Tibial nerve (tissue), 4 donors: ENCODE results near the gene CDC42BPG. TPM values are rescaled to one million over a fixed set of nuclear protein-coding genes. Genes with fewer than 3 reads are reported as not detected.

Experiments
- DNase-seq, 2 donors: peaks; one replicate each; pipeline ENCODE4 v3.0.0-alpha.2; 2019; ENCODE audit warnings: low spot score in 2 of 2
- H3K27ac ChIP-seq, 4 donors: fragments of 200-600 bp; sonication (generic) in 3 of 4; one replicate each; pipeline ENCODE4 v1.5.1; 2017 to 2019; ENCODE audit warnings: mild to moderate bottlenecking in 1 of 4
- H3K27me3 ChIP-seq, 2 donors: fragments of 200-600 bp; sonication (generic) in 1 of 2; one replicate each; pipeline versions ENCODE4 v1.5.1 to v1.6.0; 2017 to 2019
- H3K36me3 ChIP-seq, 3 donors: fragments of 200-600 bp; sonication (generic); one replicate each; pipeline ENCODE4 v1.5.1; 2018 to 2019
- H3K4me1 ChIP-seq, 4 donors: fragments of 200-600 bp; sonication (generic) in 3 of 4; one replicate each; pipeline ENCODE4 v1.5.1; 2017 to 2019
- H3K4me3 ChIP-seq, 4 donors: fragments of 200-600 bp; sonication (generic) in 3 of 4; one replicate each; pipeline ENCODE4 v1.5.1; 2017 to 2019; ENCODE audit warnings: mild to moderate bottlenecking in 1 of 4, moderate library complexity in 1 of 4
- H3K9me3 ChIP-seq, 4 donors: fragments of 200-600 bp; sonication (generic) in 3 of 4; one replicate each; pipeline ENCODE4 v1.5.1; 2017 to 2019
- EP300 ChIP-seq, 2 donors: sonication (generic); formaldehyde crosslinking; IDR thresholded peaks; one replicate each; pipeline ENCODE4 v1.6.1; 2017; ENCODE audit warnings: antibody characterized with exemption in 2 of 2, mild to moderate bottlenecking in 1 of 2
- POLR2A ChIP-seq, 2 donors: fragments of 450-650 bp; IDR thresholded peaks; one replicate each; pipeline ENCODE4 v1.6.1; 2017; ENCODE audit warnings: antibody characterized with exemption in 2 of 2, mild to moderate bottlenecking in 2 of 2, moderate library complexity in 2 of 2
- WGBS, 2 donors: methylation state at CpG; one replicate each; pipeline ENCODE4 v1.1.5; 2018; 5-methylcytosine and 5-hydroxymethylcytosine counted together
- total RNA-seq, 4 donors: library from RNA; depleted of rRNA; stranded (reverse); fragments of >200 nt; gene quantifications; one replicate each; pipeline ENCODE4 v1.1.0, GENCODE V29; 2016
- TF ChIP-seq, protein P1 (sequence below), 5 experiments: fragments of 200-600 bp in 3 of 5; fragments of 450-650 bp in 2 of 5; sonication (generic) in 3 of 5; IDR thresholded peaks; one replicate each; pipeline ENCODE4 v1.5.1; 2016 to 2019; ENCODE audit warnings: antibody characterized with exemption in 5 of 5, mild to moderate bottlenecking in 3 of 5, moderate library complexity in 2 of 5

The CDC42BPG gene
- total RNA-seq, 4 donors from 2014 or later = under 0.01 to 0.30 (median 0.21) TPM; not detected in 1

DNA sequence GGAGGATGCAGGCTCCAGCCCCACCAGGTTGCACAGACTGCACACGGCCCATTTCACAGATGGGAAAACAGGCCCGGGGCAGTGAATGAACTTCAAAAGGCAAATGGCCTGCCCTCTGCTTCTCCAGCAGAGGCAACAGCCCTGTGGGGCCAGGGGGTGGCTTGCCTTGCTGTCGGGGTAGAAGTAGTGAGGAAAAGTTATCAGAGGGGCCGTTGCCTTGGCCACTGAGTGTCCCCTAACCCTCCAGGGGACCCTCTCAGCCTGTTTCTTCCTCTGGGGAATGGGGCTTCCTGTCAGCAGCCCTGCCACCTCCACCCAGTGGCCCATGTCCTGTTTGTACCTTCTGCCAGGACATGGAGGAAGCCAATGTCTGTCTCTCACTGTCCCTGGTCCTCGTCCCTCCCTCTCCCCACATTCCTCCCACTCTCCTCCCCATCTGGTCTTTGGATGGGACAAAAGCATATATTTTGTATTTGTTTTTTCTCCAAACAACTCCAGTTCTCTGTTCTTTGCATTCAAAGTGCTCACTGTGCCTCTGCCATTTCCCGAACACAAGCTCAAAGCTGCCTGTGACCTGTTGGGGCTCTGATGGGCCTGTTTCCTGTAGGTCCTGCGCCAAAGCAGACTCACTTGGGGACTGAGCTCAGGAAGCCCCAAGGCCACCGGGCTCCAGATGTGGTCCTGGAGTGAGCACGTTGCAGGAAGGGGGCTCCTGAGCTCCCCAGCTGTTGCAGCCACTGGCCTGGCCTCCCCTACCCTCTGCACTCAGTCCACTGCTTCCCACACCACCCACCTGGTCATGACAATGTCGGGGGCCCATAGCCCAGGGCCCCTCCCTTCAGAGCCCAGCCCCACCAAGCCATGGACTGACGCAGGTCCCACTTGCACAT lies 50.9 kb downstream of the CDC42BPG start:
- Histone ChIP-seq H3K27me3 (no peaks in the 10 kb centered on the region), H3K27ac (no peak overlapping the region), H3K9me3 (no peaks in the 10 kb centered on the region), H3K36me3 (peaks cover 0 to 73% (median 13%) of the 10 kb centered on the region in 3 donors), H3K4me3 (no peak overlapping the region), H3K4me1 (no peaks in the 10 kb centered on the region)
- TF ChIP-seq EP300 (IDR thresholded peaks at IDR 0.05) = no peak
- no peak for TF ChIP-seq POLR2A (IDR thresholded peaks at IDR 0.05)
- TF ChIP-seq, protein P1, sequence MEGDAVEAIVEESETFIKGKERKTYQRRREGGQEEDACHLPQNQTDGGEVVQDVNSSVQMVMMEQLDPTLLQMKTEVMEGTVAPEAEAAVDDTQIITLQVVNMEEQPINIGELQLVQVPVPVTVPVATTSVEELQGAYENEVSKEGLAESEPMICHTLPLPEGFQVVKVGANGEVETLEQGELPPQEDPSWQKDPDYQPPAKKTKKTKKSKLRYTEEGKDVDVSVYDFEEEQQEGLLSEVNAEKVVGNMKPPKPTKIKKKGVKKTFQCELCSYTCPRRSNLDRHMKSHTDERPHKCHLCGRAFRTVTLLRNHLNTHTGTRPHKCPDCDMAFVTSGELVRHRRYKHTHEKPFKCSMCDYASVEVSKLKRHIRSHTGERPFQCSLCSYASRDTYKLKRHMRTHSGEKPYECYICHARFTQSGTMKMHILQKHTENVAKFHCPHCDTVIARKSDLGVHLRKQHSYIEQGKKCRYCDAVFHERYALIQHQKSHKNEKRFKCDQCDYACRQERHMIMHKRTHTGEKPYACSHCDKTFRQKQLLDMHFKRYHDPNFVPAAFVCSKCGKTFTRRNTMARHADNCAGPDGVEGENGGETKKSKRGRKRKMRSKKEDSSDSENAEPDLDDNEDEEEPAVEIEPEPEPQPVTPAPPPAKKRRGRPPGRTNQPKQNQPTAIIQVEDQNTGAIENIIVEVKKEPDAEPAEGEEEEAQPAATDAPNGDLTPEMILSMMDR (IDR thresholded peaks at IDR 0.05) = no peak
- no peak for DNase-seq
- 49 to 55% methylated on average over 11 of the region's 11 CpGs for WGBS, 2 donors

DNA sequence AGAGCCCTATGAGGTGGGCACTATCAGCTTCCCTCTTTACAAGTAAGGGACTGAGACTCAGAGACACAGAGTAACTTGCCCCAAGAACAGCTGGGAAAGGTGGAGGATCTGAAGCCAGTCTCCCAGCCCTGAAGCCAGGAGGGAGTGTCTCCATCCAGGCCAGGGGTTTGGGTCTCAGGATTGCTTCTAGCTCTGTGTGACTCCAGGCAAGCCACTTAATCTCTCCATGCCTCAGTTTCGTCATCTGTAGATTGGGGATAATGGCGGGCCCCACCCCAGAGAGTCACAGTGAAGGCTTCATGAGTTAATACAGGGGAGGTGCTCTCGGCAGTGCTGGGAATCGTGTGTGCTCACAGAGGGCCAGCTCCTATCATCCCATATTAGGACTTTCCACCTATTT lies 52.0 kb downstream of the CDC42BPG start:
- Histone ChIP-seq H3K27me3 (no peaks in the 10 kb centered on the region), H3K9me3 (no peaks in the 10 kb centered on the region), H3K36me3 (peaks cover 0 to 68% (median 13%) of the 10 kb centered on the region in 3 donors), H3K4me3 (no peak overlapping the region), H3K4me1 (peaks cover 0 to 5% (median 0%) of the 10 kb centered on the region in 4 donors), H3K27ac (no peak overlapping the region)
- 81 to 91% methylated on average over 4 of the region's 4 CpGs for WGBS, 2 donors
- DNase-seq = no peak
- TF ChIP-seq POLR2A (IDR thresholded peaks at IDR 0.05) = no peak
- TF ChIP-seq EP300 (IDR thresholded peaks at IDR 0.05) = no peak
- TF ChIP-seq, protein P1 (IDR thresholded peaks at IDR 0.05) = no peak

GRCh38 chr11:64791781-64792291 lies 52.6 kb downstream of the CDC42BPG start:
- WGBS, 2 donors = 89 to 94% methylated on average over 3 to 13 of the region's 14 CpGs
- no peak for DNase-seq
- TF ChIP-seq, protein P1 (IDR thresholded peaks at IDR 0.05) = no peak
- TF ChIP-seq POLR2A (IDR thresholded peaks at IDR 0.05) = no peak
- TF ChIP-seq EP300 (IDR thresholded peaks at IDR 0.05) = no peak

GRCh38 chr11:64790205-64791095 lies 54.0 kb downstream of the CDC42BPG start:
- 81 to 86% methylated on average over 23 to 25 of the region's 25 CpGs for WGBS, 2 donors
- no peak for DNase-seq
- no peaks in the 10 kb centered on the region for H3K27me3 ChIP-seq
- H3K36me3 ChIP-seq = peaks cover 0 to 49% (median 3%) of the 10 kb centered on the region in 3 donors
- H3K4me1 ChIP-seq = peaks cover 0 to 5% (median 0%) of the 10 kb centered on the region in 4 donors
- TF ChIP-seq, protein P1 (IDR thresholded peaks at IDR 0.05) = no peak
- TF ChIP-seq POLR2A (IDR thresholded peaks at IDR 0.05) = no peak
- no peak for TF ChIP-seq EP300 (IDR thresholded peaks at IDR 0.05)
- no peak overlapping the region for H3K27ac ChIP-seq
- H3K4me3 ChIP-seq = no peak overlapping the region
- H3K9me3 ChIP-seq = no peaks in the 10 kb centered on the region

More at GRCh38 chr11:64791781-64792291, 52.6 kb downstream of the CDC42BPG start:
- peaks cover 0 to 5% (median 0%) of the 10 kb centered on the region in 4 donors for H3K4me1 ChIP-seq
- no peak overlapping the region for H3K27ac ChIP-seq
- peaks cover 0 to 61% (median 13%) of the 10 kb centered on the region in 3 donors for H3K36me3 ChIP-seq
- H3K27me3 ChIP-seq = no peaks in the 10 kb centered on the region
- H3K4me3 ChIP-seq = no peak overlapping the region
- no peaks in the 10 kb centered on the region for H3K9me3 ChIP-seq
